ENCODE results near the gene SESN2. TPM values are rescaled to one million over a fixed set of nuclear protein-coding genes. Genes with fewer than 3 reads are reported as not detected.

Gene SESN2
- total and polyA plus RNA-seq, 12 donors = 2.9 to 19.1 (median 10.0) TPM

- WGBS, 4 donors = 10 to 13% (median 10%) methylated on average over 20 of the region's 20 CpGs
Measured at GRCh38 chr1:28236656-28237322, 22.5 kb upstream of the SESN2 start.

GRCh38 chr1:28239004-28239403 lies 20.3 kb upstream of the SESN2 start:
- TF ChIP-seq POLR2A (IDR thresholded peaks at IDR 0.05) (no peak), CTCF (IDR thresholded peaks at IDR 0.05) (no peak)
- no peaks in the 10 kb centered on the region for H3K27me3 ChIP-seq
- no peak for DNase-seq
- H3K9me3 ChIP-seq (replicated peaks in 1 of 3) = no peaks in the 10 kb centered on the region
- peaks cover 9 to 35% of the 10 kb centered on the region in 2 donors for H3K4me1 ChIP-seq (replicated peaks in 1 of 2)
- no peak overlapping the region for H3K27ac ChIP-seq
- H3K36me3 ChIP-seq (replicated peaks in 1 of 2) = no peaks in the 10 kb centered on the region
- H3K4me3 ChIP-seq = no peak overlapping the region
- intact Hi-C loops (cut with DNase I) = no loop called here
- WGBS, 4 donors = 49 to 64% (median 58%) methylated on average over 2 of the region's 2 CpGs

More at GRCh38 chr1:28236656-28237322, 22.5 kb upstream of the SESN2 start:
- H3K4me1 ChIP-seq (replicated peaks in 1 of 2) = peaks cover 13 to 44% of the 10 kb centered on the region in 2 donors
- peak overlapping the region in 4 of 5 donors; percentile 81 to 95 (median 85) for H3K27ac ChIP-seq
- no peak for DNase-seq
- H3K9me3 ChIP-seq (replicated peaks in 1 of 3) = no peaks in the 10 kb centered on the region
- intact Hi-C loops (cut with DNase I) = no loop called here
- H3K36me3 ChIP-seq (replicated peaks in 1 of 2) = no peaks in the 10 kb centered on the region
- H3K27me3 ChIP-seq = no peaks in the 10 kb centered on the region
- H3K4me3 ChIP-seq = peak overlapping the region; percentile 72 to 99 (median 90)
- TF ChIP-seq POLR2A (IDR thresholded peaks at IDR 0.05) = no peak
- no peak for TF ChIP-seq CTCF (IDR thresholded peaks at IDR 0.05)

GRCh38 chr1:28240024-28240423 lies 19.3 kb upstream of the SESN2 start:
- no peaks in the 10 kb centered on the region for H3K9me3 ChIP-seq (replicated peaks in 1 of 3)
- no peak overlapping the region for H3K27ac ChIP-seq
- no peaks in the 10 kb centered on the region for H3K27me3 ChIP-seq
- no peak for TF ChIP-seq CTCF (IDR thresholded peaks at IDR 0.05)
- WGBS, 4 donors = 93 to 100% (median 96%) methylated on average over 4 of the region's 4 CpGs
- H3K36me3 ChIP-seq (replicated peaks in 1 of 2) = no peaks in the 10 kb centered on the region
- peaks cover 14 to 45% of the 10 kb centered on the region in 2 donors for H3K4me1 ChIP-seq (replicated peaks in 1 of 2)
- no peak for DNase-seq
- no peak overlapping the region for H3K4me3 ChIP-seq
- intact Hi-C loops (cut with DNase I) = no loop called here

- peaks cover 16 to 50% of the 10 kb centered on the region in 2 donors for H3K4me1 ChIP-seq (replicated peaks in 1 of 2)
Measured at GRCh38 chr1:28241638-28242241, 17.6 kb upstream of the SESN2 start.

More at GRCh38 chr1:28241638-28242241, 17.6 kb upstream of the SESN2 start:
- no peaks in the 10 kb centered on the region for H3K27me3 ChIP-seq
- no peak overlapping the region for H3K4me3 ChIP-seq
- no peak for DNase-seq
- intact Hi-C loops (cut with DNase I) = no loop called here
- no peak for TF ChIP-seq POLR2A (IDR thresholded peaks at IDR 0.05)
- no peak for TF ChIP-seq CTCF (IDR thresholded peaks at IDR 0.05)
- no peaks in the 10 kb centered on the region for H3K36me3 ChIP-seq (replicated peaks in 1 of 2)
- no peak overlapping the region for H3K27ac ChIP-seq
- WGBS, 4 donors = 74 to 87% (median 82%) methylated on average over 10 of the region's 10 CpGs
- no peaks in the 10 kb centered on the region for H3K9me3 ChIP-seq (replicated peaks in 1 of 3)
